GM12878 (cell line): Measurements from ENCODE around the gene CYP20A1. TPM values are rescaled to one million over a fixed set of nuclear protein-coding genes. Genes with fewer than 3 reads are reported as not detected.

Experiments
- RAD51 ChIP-seq: fragments of 450-650 bp; IDR thresholded peaks from 2 replicates; pipeline ENCODE4 v1.6.1; 2016; ENCODE audit warnings: moderate library complexity, mild to moderate bottlenecking, inconsistent platforms
- SIX5 ChIP-seq: IDR thresholded peaks from 2 replicates; pipeline ENCODE4 v1.6.1; 2011; ENCODE audit warnings: mild to moderate bottlenecking, low read depth, low read length, moderate library complexity; ENCODE audit not compliant: severe bottlenecking
- TCF12 ChIP-seq: IDR thresholded peaks from 2 replicates; pipeline ENCODE4 v1.6.1; 2011; ENCODE audit warnings: low read depth, mild to moderate bottlenecking, low read length
- polyA plus RNA-seq, 11 experiments: library from polyadenylated mRNA; depleted of rRNA in 4 of 11; unstranded in 6 of 11; stranded (reverse) in 5 of 11; fragments of >200 nt; fragmentation: Nextera tagmentation in 4 of 11; fragmentation: Illumina TruSeq in 1 of 11; extraction: Ambion mirVana in 4 of 11; extraction: Trizol in 1 of 11; gene quantifications; 1 replicate in 1 of 11; 2 replicates in 10 of 11; pipeline versions ENCODE4 v1.2.1 to v1.2.3, GENCODE V29; 2011 to 2016; ENCODE audit warnings: inconsistent platforms in 2 of 11, missing spikeins in 2 of 11, low read depth in 1 of 11
- total RNA-seq, 4 experiments: library from RNA; depleted of rRNA in 3 of 4; stranded (reverse); fragments of >200 nt in 3 of 4; fragmentation: Illumina TruSeq in 1 of 4; extraction: Trizol in 1 of 4; gene quantifications; 2 replicates each; pipeline versions ENCODE4 v1.2.1 to v1.2.3, GENCODE V29; 2013 to 2021
- TF ChIP-seq, protein P1 (sequence below): fragments of 450-650 bp; IDR thresholded peaks from 2 replicates; pipeline ENCODE4 v1.6.1; 2017; ENCODE audit warnings: mild to moderate bottlenecking, low read depth, inconsistent platforms; ENCODE audit not compliant: poor library complexity, severe bottlenecking
- TF ChIP-seq, protein P2 (sequence below): fragments of 150-350 bp; IDR thresholded peaks from 2 replicates; pipeline ENCODE4 v1.6.1; 2016; ENCODE audit warnings: low read depth, low read length
- TF ChIP-seq, protein P3 (sequence below): fragments of 450-650 bp; formaldehyde crosslinking; IDR thresholded peaks from 2 replicates; pipeline ENCODE4 v1.4.0; 2020; ENCODE audit warnings: mild to moderate bottlenecking, moderate library complexity
- TF ChIP-seq, protein P4 (sequence below): IDR thresholded peaks from 2 replicates; pipeline ENCODE4 v1.6.1; 2012; ENCODE audit warnings: low read length, inconsistent platforms
- TF ChIP-seq, protein P5 (sequence below): fragments of 450-650 bp; formaldehyde crosslinking; IDR thresholded peaks from 2 replicates; pipeline ENCODE4 v1.5.0; 2022; ENCODE audit warnings: mild to moderate bottlenecking, missing genetic modification characterization
- TF ChIP-seq, protein P6 (sequence below): IDR thresholded peaks from 2 replicates; pipeline ENCODE4 v1.6.1; 2011; ENCODE audit warnings: mild to moderate bottlenecking, low read depth, low read length, moderate library complexity; ENCODE audit not compliant: insufficient replicate concordance

Gene CYP20A1
- total and polyA plus RNA-seq, 10 of the 15 experiments (the other 5 are each of a cell fraction or from before 2014, with no cell fraction given), result 8.3 to 19.1 (median 12.9) TPM

DNA sequence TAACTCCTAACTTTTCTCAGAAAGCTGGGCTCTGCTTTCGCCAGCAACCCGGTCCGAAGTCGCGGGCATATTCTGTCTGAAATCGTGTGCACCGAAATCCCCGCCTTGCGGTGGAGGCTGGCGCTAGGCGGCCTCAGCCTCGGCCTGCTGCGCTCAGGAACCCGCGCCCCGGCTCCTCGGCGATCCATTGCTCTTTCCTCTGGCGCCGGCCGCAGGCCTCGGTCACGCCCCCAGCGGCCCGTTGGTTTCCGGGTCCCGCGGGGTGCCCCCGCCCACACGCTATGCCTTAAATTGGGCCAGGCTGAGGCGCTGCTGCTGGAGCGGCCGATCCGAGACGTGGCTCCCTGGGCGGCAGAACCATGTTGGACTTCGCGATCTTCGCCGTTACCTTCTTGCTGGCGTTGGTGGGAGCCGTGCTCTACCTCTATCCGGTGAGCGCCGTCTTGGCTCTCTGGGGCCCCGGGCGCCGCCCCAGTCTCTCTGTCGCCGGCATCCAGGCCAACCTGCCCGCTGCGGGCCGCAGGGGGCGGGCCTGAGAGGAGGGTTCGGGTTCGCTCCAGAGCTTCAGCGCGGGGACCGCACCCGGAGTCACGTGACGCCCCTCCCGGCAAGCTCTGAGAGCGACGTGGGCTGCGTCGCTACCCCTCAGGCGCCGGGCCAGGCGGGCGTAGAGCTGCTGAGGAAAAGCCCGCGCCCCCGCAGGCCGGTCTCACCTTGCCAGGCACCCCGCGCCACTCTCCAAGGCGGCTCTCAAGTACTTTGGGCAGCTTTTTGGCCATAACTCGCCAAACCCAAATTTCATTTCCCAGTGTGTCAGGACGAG, at the start of gene CYP20A1 (continued):
- peak; percentile 15 for TF ChIP-seq SIX5
- TF ChIP-seq, protein P1, sequence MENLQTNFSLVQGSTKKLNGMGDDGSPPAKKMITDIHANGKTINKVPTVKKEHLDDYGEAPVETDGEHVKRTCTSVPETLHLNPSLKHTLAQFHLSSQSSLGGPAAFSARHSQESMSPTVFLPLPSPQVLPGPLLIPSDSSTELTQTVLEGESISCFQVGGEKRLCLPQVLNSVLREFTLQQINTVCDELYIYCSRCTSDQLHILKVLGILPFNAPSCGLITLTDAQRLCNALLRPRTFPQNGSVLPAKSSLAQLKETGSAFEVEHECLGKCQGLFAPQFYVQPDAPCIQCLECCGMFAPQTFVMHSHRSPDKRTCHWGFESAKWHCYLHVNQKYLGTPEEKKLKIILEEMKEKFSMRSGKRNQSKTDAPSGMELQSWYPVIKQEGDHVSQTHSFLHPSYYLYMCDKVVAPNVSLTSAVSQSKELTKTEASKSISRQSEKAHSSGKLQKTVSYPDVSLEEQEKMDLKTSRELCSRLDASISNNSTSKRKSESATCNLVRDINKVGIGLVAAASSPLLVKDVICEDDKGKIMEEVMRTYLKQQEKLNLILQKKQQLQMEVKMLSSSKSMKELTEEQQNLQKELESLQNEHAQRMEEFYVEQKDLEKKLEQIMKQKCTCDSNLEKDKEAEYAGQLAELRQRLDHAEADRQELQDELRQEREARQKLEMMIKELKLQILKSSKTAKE, result no peak
- TF ChIP-seq, protein P2, sequence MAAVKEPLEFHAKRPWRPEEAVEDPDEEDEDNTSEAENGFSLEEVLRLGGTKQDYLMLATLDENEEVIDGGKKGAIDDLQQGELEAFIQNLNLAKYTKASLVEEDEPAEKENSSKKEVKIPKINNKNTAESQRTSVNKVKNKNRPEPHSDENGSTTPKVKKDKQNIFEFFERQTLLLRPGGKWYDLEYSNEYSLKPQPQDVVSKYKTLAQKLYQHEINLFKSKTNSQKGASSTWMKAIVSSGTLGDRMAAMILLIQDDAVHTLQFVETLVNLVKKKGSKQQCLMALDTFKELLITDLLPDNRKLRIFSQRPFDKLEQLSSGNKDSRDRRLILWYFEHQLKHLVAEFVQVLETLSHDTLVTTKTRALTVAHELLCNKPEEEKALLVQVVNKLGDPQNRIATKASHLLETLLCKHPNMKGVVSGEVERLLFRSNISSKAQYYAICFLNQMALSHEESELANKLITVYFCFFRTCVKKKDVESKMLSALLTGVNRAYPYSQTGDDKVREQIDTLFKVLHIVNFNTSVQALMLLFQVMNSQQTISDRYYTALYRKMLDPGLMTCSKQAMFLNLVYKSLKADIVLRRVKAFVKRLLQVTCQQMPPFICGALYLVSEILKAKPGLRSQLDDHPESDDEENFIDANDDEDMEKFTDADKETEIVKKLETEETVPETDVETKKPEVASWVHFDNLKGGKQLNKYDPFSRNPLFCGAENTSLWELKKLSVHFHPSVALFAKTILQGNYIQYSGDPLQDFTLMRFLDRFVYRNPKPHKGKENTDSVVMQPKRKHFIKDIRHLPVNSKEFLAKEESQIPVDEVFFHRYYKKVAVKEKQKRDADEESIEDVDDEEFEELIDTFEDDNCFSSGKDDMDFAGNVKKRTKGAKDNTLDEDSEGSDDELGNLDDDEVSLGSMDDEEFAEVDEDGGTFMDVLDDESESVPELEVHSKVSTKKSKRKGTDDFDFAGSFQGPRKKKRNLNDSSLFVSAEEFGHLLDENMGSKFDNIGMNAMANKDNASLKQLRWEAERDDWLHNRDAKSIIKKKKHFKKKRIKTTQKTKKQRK, result no peak
- TF ChIP-seq, protein P3, sequence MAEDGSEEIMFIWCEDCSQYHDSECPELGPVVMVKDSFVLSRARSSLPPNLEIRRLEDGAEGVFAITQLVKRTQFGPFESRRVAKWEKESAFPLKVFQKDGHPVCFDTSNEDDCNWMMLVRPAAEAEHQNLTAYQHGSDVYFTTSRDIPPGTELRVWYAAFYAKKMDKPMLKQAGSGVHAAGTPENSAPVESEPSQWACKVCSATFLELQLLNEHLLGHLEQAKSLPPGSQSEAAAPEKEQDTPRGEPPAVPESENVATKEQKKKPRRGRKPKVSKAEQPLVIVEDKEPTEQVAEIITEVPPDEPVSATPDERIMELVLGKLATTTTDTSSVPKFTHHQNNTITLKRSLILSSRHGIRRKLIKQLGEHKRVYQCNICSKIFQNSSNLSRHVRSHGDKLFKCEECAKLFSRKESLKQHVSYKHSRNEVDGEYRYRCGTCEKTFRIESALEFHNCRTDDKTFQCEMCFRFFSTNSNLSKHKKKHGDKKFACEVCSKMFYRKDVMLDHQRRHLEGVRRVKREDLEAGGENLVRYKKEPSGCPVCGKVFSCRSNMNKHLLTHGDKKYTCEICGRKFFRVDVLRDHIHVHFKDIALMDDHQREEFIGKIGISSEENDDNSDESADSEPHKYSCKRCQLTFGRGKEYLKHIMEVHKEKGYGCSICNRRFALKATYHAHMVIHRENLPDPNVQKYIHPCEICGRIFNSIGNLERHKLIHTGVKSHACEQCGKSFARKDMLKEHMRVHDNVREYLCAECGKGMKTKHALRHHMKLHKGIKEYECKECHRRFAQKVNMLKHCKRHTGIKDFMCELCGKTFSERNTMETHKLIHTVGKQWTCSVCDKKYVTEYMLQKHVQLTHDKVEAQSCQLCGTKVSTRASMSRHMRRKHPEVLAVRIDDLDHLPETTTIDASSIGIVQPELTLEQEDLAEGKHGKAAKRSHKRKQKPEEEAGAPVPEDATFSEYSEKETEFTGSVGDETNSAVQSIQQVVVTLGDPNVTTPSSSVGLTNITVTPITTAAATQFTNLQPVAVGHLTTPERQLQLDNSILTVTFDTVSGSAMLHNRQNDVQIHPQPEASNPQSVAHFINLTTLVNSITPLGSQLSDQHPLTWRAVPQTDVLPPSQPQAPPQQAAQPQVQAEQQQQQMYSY (CRISPR knock-in tag), result peak; percentile 89
- TF ChIP-seq, protein P4, sequence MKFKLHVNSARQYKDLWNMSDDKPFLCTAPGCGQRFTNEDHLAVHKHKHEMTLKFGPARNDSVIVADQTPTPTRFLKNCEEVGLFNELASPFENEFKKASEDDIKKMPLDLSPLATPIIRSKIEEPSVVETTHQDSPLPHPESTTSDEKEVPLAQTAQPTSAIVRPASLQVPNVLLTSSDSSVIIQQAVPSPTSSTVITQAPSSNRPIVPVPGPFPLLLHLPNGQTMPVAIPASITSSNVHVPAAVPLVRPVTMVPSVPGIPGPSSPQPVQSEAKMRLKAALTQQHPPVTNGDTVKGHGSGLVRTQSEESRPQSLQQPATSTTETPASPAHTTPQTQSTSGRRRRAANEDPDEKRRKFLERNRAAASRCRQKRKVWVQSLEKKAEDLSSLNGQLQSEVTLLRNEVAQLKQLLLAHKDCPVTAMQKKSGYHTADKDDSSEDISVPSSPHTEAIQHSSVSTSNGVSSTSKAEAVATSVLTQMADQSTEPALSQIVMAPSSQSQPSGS, result 0 out of 2 replicates have a peak, but pooled peaks have one; percentile 38
- TF ChIP-seq TCF12, result peak; percentile 59
- TF ChIP-seq RAD51, result peak; percentile 98
- TF ChIP-seq, protein P5, sequence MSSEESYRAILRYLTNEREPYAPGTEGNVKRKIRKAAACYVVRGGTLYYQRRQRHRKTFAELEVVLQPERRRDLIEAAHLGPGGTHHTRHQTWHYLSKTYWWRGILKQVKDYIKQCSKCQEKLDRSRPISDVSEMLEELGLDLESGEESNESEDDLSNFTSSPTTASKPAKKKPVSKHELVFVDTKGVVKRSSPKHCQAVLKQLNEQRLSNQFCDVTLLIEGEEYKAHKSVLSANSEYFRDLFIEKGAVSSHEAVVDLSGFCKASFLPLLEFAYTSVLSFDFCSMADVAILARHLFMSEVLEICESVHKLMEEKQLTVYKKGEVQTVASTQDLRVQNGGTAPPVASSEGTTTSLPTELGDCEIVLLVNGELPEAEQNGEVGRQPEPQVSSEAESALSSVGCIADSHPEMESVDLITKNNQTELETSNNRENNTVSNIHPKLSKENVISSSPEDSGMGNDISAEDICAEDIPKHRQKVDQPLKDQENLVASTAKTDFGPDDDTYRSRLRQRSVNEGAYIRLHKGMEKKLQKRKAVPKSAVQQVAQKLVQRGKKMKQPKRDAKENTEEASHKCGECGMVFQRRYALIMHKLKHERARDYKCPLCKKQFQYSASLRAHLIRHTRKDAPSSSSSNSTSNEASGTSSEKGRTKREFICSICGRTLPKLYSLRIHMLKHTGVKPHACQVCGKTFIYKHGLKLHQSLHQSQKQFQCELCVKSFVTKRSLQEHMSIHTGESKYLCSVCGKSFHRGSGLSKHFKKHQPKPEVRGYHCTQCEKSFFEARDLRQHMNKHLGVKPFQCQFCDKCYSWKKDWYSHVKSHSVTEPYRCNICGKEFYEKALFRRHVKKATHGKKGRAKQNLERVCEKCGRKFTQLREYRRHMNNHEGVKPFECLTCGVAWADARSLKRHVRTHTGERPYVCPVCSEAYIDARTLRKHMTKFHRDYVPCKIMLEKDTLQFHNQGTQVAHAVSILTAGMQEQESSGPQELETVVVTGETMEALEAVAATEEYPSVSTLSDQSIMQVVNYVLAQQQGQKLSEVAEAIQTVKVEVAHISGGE (CRISPR knock-in tag), result peak; percentile 66; the same call in 1 of the 2 replicates
- TF ChIP-seq, protein P6, sequence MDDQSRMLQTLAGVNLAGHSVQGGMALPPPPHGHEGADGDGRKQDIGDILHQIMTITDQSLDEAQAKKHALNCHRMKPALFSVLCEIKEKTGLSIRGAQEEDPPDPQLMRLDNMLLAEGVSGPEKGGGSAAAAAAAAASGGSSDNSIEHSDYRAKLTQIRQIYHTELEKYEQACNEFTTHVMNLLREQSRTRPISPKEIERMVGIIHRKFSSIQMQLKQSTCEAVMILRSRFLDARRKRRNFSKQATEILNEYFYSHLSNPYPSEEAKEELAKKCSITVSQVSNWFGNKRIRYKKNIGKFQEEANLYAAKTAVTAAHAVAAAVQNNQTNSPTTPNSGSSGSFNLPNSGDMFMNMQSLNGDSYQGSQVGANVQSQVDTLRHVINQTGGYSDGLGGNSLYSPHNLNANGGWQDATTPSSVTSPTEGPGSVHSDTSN, result peak; percentile 58
